ENCODE results near the gene FKBP4. TPM values are rescaled to one million over a fixed set of nuclear protein-coding genes. Genes with fewer than 3 reads are reported as not detected.

FKBP4 gene
- total and polyA plus RNA-seq, 9 of the 15 experiments (the other 6 are each of a cell fraction or from before 2014, with no cell fraction given) = 16.3 to 154 (median 90.1) TPM

DNA sequence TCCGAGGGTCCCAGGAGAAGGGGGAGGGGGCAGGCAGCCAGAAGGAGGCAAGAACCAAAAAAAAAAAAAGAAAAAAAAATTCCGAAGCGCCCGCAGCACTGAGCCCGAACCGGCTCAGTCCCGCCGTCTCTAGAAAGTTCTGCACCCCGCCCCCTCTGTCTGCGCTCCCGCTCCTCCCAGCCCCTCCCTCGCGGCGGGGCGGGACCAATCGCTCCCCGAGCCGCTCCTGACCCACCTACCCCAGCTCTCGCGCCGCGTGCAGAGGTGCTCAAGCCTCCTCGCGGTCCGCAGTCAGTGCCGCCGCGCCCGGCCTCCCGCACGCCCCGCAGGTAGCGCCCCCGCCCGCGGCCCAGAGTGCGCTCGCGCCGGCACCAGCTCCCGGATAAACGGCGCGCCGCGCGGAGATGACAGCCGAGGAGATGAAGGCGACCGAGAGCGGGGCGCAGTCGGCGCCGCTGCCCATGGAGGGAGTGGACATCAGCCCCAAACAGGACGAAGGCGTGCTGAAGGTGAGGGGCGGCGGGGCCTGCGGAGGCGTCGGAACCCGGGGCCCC lies at the start of gene FKBP4 (continued):
- TF ChIP-seq, protein P1, sequence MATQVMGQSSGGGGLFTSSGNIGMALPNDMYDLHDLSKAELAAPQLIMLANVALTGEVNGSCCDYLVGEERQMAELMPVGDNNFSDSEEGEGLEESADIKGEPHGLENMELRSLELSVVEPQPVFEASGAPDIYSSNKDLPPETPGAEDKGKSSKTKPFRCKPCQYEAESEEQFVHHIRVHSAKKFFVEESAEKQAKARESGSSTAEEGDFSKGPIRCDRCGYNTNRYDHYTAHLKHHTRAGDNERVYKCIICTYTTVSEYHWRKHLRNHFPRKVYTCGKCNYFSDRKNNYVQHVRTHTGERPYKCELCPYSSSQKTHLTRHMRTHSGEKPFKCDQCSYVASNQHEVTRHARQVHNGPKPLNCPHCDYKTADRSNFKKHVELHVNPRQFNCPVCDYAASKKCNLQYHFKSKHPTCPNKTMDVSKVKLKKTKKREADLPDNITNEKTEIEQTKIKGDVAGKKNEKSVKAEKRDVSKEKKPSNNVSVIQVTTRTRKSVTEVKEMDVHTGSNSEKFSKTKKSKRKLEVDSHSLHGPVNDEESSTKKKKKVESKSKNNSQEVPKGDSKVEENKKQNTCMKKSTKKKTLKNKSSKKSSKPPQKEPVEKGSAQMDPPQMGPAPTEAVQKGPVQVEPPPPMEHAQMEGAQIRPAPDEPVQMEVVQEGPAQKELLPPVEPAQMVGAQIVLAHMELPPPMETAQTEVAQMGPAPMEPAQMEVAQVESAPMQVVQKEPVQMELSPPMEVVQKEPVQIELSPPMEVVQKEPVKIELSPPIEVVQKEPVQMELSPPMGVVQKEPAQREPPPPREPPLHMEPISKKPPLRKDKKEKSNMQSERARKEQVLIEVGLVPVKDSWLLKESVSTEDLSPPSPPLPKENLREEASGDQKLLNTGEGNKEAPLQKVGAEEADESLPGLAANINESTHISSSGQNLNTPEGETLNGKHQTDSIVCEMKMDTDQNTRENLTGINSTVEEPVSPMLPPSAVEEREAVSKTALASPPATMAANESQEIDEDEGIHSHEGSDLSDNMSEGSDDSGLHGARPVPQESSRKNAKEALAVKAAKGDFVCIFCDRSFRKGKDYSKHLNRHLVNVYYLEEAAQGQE (IDR thresholded peaks at IDR 0.05; ENCODE audit: borderline replicate concordance) = peak; percentile 89
- TF ChIP-seq, protein P1 (CRISPR knock-in tag; IDR thresholded peaks at IDR 0.05; ENCODE audit: low read depth) = no peak
- TF ChIP-seq ZBTB17 (CRISPR knock-in tag; IDR thresholded peaks at IDR 0.05) = 0 out of 2 replicates have a peak, but pooled peaks have one; percentile 54
- TF ChIP-seq, protein P2, sequence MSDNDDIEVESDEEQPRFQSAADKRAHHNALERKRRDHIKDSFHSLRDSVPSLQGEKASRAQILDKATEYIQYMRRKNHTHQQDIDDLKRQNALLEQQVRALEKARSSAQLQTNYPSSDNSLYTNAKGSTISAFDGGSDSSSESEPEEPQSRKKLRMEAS (CRISPR knock-in tag; IDR thresholded peaks at IDR 0.05) = peak; percentile 23; the same call in 1 of the 2 replicates
- TF ChIP-seq ATF7 (IDR thresholded peaks at IDR 0.05) = 0 out of 2 replicates have a peak, but pooled peaks have one; percentile 22
- TF ChIP-seq ZFX (CRISPR knock-in tag; IDR thresholded peaks at IDR 0.05) = peak; percentile 56
- no peak for TF ChIP-seq ILF3 (IDR thresholded peaks at IDR 0.05; ENCODE audit: borderline replicate concordance)
- TF ChIP-seq CC2D1A (IDR thresholded peaks at IDR 0.05) = peak; percentile 88; the same call in 1 of the 2 replicates
- TF ChIP-seq, protein P3, sequence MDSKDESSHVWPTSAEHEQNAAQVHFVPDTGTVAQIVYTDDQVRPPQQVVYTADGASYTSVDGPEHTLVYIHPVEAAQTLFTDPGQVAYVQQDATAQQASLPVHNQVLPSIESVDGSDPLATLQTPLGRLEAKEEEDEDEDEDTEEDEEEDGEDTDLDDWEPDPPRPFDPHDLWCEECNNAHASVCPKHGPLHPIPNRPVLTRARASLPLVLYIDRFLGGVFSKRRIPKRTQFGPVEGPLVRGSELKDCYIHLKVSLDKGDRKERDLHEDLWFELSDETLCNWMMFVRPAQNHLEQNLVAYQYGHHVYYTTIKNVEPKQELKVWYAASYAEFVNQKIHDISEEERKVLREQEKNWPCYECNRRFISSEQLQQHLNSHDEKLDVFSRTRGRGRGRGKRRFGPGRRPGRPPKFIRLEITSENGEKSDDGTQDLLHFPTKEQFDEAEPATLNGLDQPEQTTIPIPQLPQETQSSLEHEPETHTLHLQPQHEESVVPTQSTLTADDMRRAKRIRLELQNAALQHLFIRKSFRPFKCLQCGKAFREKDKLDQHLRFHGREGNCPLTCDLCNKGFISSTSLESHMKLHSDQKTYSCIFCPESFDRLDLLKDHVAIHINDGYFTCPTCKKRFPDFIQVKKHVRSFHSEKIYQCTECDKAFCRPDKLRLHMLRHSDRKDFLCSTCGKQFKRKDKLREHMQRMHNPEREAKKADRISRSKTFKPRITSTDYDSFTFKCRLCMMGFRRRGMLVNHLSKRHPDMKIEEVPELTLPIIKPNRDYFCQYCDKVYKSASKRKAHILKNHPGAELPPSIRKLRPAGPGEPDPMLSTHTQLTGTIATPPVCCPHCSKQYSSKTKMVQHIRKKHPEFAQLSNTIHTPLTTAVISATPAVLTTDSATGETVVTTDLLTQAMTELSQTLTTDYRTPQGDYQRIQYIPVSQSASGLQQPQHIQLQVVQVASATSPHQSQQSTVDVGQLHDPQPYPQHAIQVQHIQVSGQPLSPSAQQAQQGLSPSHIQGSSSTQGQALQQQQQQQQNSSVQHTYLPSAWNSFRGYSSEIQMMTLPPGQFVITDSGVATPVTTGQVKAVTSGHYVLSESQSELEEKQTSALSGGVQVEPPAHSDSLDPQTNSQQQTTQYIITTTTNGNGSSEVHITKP (IDR thresholded peaks at IDR 0.05; ENCODE audit: partially characterized antibody) = peak; percentile 33
- 0 out of 2 replicates have a peak, but pooled peaks have one; percentile 53 for TF ChIP-seq KLF13 (tag; IDR thresholded peaks at IDR 0.05; ENCODE audit: borderline replicate concordance, low read depth)
- TF ChIP-seq TBP (optimal IDR thresholded peaks at IDR 0.05; ENCODE audit: low read depth, low read length) = peak; percentile 63
- TF ChIP-seq ZNF143 (CRISPR knock-in tag; IDR thresholded peaks at IDR 0.05) = no peak
- TF ChIP-seq, protein P4, sequence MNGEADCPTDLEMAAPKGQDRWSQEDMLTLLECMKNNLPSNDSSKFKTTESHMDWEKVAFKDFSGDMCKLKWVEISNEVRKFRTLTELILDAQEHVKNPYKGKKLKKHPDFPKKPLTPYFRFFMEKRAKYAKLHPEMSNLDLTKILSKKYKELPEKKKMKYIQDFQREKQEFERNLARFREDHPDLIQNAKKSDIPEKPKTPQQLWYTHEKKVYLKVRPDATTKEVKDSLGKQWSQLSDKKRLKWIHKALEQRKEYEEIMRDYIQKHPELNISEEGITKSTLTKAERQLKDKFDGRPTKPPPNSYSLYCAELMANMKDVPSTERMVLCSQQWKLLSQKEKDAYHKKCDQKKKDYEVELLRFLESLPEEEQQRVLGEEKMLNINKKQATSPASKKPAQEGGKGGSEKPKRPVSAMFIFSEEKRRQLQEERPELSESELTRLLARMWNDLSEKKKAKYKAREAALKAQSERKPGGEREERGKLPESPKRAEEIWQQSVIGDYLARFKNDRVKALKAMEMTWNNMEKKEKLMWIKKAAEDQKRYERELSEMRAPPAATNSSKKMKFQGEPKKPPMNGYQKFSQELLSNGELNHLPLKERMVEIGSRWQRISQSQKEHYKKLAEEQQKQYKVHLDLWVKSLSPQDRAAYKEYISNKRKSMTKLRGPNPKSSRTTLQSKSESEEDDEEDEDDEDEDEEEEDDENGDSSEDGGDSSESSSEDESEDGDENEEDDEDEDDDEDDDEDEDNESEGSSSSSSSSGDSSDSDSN (IDR thresholded peaks at IDR 0.05; ENCODE audit: borderline replicate concordance in 1 of 2, low read depth in 2 of 2, low read length in 2 of 2) = 0 out of 4 replicates have a peak, but pooled peaks of 1 of the 2 experiments have one; percentile 48
